ENCODE results near the gene CS.

CS gene

DNA sequence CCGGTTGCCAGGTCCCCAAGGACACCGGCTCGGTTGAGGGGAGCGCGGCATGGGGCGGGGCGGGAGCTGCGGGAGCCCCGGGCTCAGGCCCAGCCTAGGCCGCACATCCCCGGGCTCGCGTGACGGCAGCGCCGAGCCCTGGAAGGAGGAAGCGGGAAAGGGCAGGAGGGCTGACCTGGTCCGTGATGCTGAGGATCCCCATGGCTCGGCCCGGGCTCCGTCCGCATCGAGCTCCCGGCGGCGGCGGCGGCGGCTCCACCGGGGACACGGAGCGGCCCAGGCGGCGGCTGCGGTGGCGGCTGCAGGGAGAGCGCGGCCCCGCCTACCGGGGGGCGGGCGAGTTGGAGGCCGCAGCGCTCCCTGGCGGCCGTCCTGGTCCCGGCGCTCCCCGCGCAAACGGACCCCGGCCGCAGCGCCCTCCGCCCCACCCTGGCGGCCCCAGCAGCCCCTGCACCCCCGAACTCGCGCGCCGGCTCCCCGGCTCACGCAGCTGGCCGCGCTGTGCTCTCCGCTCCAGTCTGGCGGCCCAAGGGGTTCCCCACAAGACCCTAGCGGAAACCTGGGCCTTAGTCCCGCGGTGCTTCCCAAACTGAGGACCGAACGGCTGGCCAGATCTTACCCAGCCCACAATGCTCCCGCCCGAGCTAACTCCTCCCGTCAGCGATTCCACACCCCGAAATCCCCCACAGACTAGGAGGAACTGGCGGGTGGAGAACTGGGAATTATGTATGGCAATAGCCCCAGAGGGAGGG lies 41.9 kb downstream of the CS start, which contains the start of gene ANKRD52:
TSS of gene ANKRD52 (minus strand) at position 317 of the 752 bp plus-strand sequence. CDS start at position 202, 115 bp downstream.
- intact Hi-C loops (cut with DNase I), result loop anchor here (5.0 kb wide), 2 partner anchors 36 to 39 kb away; partner anchors contain the start of genes NABP2 and RNF41

DNA sequence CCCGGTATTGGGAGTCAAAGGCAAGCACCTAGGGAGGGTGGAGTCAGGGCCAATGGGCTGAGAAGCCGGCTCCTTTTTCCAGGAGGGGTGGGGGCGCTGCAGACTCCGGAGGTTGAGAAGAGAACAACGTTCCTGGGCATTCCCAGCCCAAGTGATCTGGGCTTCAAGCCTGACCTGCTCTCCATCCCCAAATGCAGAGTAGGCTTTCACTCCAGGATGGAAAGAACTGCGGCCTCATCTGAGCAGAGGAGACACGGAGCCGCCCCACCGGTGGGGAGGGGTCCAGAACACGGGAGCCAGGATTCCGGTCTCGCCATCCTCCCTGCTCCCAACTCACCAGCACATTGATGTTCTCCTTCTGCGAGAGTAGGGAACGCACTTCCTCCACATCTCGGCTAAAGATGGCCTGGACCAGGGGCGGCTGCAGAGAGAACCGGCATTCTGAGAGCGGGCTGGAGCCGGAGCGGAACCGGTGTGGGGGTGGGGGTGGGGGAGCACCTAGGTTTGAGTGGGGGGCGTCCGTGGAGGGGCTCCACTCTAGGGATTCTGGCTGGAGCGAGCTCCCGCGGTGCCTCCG lies 42.6 kb downstream of the CS start:
- DNase-seq, result peak in 34 of 42 donors; percentile 5 to 69 (median 39)
- intact Hi-C loops (cut with DNase I), result loop anchor here (5.0 kb wide), 2 partner anchors 35 to 40 kb away; partner anchors contain the start of genes NABP2 and RNF41

More for the DNA sequence above, 41.9 kb downstream of the CS start, which contains the start of gene ANKRD52:
- DNase-seq, result peak; percentile 19 to 88 (median 80)

DNA sequence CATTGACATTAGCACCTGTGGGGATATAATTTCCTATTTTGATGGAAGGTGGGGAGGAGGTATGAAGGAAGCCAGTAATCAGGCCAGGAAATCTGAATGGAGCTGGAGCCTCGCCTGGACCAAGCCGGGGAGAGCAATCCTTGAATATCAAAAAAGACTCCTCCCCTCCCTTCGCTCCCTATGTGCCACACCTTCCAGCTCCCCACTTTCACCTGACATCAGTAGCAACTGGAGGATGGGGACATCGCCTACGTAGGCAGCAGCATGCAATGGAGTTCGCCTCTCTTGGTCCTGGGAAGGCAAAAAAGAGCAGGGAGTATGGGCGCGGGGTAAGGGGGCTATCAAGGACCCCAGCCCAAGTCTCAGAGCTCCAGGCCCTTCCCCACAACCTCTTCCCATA lies 43.1 kb downstream of the CS start:
- intact Hi-C loops (cut with DNase I), result loop anchor here (5.0 kb wide), 2 partner anchors 35 to 40 kb away; partner anchors contain the start of genes NABP2 and RNF41
- DNase-seq, result peak in 29 of 42 donors; percentile 12 to 73 (median 35)

DNA sequence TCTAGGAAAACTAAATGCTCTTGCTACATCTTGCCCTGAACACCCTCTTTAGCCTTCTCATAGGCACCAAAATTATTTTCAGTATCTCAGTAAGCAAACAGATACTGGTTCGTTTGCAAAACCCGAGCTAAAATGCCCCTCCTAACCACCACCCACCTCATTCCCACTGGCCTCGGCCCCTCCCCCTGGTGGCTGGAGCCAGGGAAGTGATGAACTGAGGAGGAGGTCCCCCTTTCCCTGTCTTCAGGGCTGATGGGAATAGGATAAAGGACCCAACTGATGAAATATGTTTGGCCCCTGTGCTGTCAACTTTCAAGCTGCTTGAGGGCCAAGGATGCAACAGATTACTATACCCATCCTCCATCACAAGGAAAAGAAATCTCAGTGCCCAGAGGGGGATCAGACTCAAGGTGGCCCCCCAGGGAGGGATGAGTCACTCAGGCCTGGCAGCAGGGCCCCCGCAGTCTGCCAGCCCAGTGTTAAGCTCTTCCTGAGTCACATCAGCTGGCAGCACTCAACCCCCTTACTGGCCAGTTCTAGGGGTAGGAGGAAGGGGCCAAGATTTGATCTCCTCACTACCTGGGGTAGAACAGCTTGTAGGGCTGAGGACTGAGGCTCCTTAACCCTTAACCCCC lies 43.7 kb downstream of the CS start:
- peak in 3 of 42 donors; percentile 12 to 52 (median 40) for DNase-seq

GRCh38 chr12:56255671-56256070 lies 44.5 kb downstream of the CS start:
- no peak for DNase-seq
- intact Hi-C loops (cut with DNase I), result loop anchor here (5.0 kb wide), 2 partner anchors 33 to 42 kb away; partner anchors contain the start of genes NABP2 and RNF41

More for the DNA sequence above, 43.7 kb downstream of the CS start:
- intact Hi-C loops (cut with DNase I), result loop anchor here (5.0 kb wide), 2 partner anchors 34 to 41 kb away; partner anchors contain the start of genes NABP2 and RNF41

DNA sequence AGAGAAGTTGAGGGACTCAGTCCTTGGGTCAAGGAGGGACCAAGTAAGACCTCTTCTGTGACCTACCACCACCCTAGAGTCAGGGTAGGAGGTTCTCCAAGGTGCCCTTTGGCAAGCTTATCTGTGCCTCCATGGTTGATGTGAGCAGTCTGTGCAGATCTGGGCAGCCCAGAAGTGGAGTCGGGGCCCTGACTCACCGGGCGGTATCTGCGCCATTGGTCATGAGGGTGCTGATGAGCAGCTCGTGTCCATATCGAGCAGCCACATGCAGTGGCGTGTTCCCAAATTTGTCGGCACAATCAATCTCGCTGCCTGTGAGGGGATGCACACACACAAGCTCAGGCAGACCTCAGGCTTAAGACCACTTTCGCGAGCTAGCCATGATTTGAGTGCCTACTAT lies 47.0 kb downstream of the CS start:
- intact Hi-C loops (cut with DNase I), result no loop called here
- no peak for DNase-seq

GRCh38 chr12:56252649-56253048 lies 47.5 kb downstream of the CS start:
- DNase-seq, result no peak
- intact Hi-C loops (cut with DNase I), result no loop called here

GRCh38 chr12:56248711-56249110 lies 51.4 kb downstream of the CS start:
- DNase-seq, result no peak
- intact Hi-C loops (cut with DNase I), result no loop called here

DNA sequence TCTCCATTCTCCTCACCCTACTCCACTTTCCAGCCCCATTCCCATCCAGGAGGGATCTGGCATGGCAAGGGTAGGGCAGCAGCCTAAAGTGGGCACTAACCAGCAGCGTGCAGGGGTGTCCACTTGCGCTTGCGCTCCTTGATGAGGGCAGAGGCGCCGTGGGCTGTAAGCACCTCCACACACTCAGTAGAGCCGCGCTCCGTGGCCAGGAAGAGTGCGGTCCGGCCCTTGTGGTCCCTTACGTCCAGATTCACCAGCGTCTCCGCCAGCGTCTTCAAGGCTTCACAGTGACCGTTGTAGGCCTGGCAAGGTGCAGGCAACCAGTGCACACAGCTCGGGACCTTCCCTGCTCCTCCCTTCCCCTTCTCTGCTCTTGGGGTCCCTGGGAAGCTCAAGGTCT lies 52.2 kb downstream of the CS start:
- DNase-seq, result no peak
- intact Hi-C loops (cut with DNase I), result no loop called here

DNA sequence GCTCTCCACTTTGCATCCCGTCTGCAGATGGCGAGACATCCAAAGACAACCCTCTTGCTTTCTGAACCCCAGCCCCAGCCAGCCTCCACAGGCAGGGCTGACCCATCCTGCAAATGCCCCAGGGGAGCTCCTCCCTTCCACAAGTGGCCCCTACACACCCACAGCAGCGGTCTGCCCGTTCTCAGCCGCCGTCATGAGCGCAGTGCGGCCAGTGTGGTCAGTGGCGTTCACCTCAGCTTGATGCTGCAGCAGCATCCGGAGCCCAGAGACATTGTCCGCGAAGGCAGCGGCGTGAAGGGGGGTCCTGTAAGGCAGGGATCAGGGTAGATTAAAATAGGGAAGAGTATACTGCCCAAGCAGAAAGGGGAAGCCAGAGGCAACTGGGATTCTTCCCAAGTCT lies 55.6 kb downstream of the CS start:
- intact Hi-C loops (cut with DNase I), result no loop called here
- no peak for DNase-seq

DNA sequence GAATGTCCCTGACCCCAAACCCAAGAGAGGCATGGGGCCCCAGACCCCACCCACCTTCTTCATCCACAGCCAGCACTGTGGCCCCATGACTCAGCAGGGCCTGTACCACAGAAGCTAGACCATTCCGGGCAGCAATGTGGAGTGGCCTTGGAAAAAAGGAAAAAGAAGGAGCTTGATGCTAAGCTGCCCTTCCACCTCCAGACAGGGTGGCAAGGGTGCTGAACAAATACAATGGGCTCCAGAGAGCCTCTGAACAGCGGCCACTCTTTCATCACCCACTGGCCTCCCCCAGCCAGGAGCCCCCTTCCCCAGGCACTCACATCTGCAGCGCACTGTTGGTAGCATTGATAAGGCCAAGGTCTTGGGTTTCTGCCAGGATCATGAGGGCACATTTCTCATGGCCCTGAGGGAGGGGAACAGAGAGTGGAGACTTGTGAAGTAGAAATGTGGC lies 56.4 kb downstream of the CS start:
- no peak for DNase-seq
- intact Hi-C loops (cut with DNase I), result no loop called here

- no peak for DNase-seq
- intact Hi-C loops (cut with DNase I), result no loop called here
Observed at GRCh38 chr12:56242986-56243385, 57.1 kb downstream of the CS start.

DNA sequence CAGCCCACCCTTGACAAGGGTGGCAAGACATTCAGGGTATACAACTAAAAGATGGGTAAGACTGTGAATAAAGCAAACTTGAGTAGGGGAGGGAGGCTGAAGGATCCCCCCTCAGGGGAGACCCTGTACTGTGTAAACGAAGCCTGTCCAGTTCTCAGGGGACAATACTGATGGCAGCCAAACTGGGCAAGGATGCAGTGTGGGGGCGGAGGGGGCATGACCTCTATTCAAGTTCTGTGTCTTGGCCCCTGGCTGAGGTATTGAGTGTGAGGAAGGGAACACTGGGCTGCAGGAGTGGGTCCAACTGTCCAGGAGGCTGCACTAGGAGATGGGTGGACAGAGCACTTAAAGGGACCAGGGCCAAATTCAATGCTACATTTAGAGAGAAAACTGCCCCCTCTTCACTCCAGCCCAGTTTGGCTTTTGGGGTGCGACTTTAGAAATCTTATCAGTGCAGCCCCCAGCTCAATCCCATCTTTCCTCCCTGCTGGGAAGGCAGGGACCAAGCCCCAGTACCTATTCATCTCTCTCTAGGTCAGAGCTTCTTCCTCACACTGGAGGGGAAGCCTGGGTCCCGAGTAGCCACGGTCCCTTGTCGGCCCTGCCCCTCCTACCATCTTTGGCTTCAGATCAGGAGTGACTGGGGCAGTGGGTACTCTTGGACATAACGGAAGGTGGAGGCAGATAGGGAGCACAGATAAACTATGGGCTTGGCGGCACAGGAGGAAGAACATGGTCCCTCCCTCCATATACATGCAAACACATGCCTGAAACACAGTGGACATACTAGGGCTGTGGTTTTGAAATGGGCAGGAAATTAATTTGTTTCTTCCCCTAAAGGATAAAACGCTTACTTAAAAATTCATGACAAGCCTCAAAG lies 58.5 kb downstream of the CS start:
- DNase-seq, result no peak
- intact Hi-C loops (cut with DNase I), result no loop called here

DNA sequence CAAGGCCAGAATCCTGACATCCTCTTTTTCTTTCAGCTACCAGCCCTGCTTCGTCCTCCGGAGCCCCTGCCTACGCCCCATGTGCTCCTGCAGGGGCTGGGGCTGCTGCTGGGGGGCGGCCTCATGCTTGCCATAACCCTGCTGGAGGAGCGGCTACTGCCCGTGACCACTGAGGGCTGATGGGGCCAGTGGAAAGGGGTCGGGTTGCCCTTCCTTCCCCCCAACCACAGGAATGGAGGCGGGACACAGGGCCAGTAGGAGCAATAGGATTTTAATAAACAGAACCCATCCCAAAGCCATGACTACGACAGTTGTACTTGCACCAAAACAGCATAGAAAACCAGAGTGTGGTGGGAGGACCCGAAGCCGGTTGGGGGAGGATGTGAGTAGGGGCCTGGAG lies 62.6 kb downstream of the CS start:
- intact Hi-C loops (cut with DNase I), result no loop called here
- DNase-seq, result no peak

- intact Hi-C loops (cut with DNase I), result no loop called here
- no peak for DNase-seq
Observed at GRCh38 chr12:56236985-56237384, 63.1 kb downstream of the CS start.

DNA sequence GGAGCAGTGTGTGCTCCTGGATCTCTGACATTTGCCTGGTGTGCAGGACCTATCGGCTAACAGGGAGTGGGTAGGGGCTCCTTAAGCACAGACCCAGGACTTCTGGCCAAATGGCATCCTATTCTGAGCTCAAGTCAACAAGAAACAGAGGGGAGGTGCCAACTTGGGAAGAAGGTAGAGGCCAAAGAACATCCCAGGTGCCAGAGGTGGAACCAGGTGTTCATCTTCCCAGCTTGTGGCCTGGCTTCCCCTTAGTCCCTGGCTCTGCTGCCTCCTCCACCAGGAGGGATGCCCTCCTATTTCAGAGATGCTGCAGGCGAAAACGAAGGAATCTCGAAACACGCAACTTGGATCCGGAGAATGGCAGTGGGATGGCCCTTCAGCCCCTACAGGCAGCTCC lies 64.0 kb downstream of the CS start:
- intact Hi-C loops (cut with DNase I), result no loop called here
- DNase-seq, result no peak

DNA sequence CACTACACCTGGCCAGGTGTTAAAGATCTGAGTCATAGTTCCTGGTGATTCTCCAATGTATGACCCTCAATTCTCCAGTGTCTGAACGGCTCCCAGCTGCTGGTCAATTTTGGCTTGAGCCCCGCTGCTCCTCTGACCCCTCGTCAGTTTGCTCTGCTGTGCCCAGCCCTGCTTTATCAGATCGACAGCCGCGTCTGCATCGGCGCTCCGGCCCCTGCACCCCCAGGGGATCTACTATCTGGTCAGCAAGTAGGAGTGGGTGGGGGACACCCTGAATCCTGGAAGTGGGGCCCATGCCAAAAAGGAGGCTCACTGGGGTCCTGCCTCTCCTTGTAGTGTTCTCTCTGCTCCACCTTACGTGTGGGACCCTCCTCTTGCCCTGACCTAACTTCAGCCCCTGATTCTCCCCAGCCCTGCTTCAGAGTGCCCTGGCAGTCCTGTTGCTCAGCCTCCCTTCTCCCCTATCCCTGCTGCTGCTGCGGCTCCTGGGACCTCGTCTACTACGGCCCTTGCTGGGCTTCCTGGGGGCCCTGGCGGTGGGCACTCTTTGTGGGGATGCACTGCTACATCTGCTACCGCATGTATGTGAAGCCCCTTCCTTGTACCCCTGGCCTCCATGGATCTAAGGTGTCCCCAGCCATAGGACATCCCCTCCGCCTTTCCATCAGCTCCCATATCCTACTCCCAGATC lies 65.2 kb downstream of the CS start:
- no peak for DNase-seq
- intact Hi-C loops (cut with DNase I), result no loop called here

DNA sequence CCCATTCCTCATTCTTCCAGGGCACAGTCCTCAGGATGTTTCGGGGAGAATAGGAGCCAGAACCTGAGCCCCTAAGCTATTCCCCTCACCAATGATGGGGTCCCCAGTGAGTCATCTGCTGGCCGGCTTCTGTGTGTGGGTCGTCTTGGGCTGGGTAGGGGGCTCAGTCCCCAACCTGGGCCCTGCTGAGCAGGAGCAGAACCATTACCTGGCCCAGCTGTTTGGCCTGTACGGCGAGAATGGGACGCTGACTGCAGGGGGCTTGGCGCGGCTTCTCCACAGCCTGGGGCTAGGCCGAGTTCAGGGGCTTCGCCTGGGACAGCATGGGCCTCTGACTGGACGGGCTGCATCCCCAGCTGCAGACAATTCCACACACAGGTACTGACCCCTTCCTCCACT lies 68.9 kb downstream of the CS start:
- DNase-seq, result no peak

More for the DNA sequence above, 68.9 kb downstream of the CS start:
- intact Hi-C loops (cut with DNase I), result no loop called here

All from head of caudate nucleus (tissue), 42 donors.